Measurements from ENCODE around the gene EFTUD2. TPM values are rescaled to one million over a fixed set of nuclear protein-coding genes. Genes with fewer than 3 reads are reported as not detected.

EFTUD2 gene
- total RNA-seq, 4 donors from 2014 or later: 53.4 to 85.7 (median 59.8) TPM

DNA sequence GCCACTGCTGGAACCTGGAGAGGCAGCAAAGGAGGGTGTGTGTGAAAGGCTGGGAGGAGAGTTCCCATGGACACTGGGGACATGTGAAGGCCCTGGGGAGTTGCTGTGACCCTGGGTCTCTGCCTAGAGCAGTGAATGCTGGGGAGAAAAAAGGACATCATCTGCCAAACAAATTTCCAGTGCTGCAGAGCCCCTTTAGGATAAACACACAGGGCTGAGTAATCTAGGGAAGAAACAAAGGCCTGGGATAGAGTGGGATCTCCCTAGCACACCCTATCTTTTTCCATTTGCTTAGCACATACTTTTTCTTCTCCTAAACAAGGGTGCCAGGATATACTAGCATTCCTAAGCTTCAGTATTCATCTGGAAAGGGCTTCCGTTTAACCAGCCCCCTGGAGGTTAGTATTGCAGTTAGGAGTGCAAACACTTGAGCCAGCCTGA is 54.8 kb downstream of the EFTUD2 start:
- no peak for DNase-seq
- peaks cover 0 to 7% (median 0%) of the 10 kb centered on the region in 4 donors for H3K27me3 ChIP-seq
- H3K36me3 ChIP-seq: peaks cover 0 to 6% (median 0%) of the 10 kb centered on the region in 3 donors
- peak overlapping the region in 3 of 4 donors; percentile 31 to 61 (median 50) for H3K27ac ChIP-seq
- WGBS, 2 donors: 47 to 80% methylated on average over 1 of the region's 1 CpG
- intact Hi-C loops (cut with DNase I): no loop called here
- no peak overlapping the region for H3K4me3 ChIP-seq
- H3K9me3 ChIP-seq: no peaks in the 10 kb centered on the region
- H3K4me1 ChIP-seq: no peaks in the 10 kb centered on the region
- no peak for TF ChIP-seq POLR2A (IDR thresholded peaks at IDR 0.05)
- TF ChIP-seq, protein P1, sequence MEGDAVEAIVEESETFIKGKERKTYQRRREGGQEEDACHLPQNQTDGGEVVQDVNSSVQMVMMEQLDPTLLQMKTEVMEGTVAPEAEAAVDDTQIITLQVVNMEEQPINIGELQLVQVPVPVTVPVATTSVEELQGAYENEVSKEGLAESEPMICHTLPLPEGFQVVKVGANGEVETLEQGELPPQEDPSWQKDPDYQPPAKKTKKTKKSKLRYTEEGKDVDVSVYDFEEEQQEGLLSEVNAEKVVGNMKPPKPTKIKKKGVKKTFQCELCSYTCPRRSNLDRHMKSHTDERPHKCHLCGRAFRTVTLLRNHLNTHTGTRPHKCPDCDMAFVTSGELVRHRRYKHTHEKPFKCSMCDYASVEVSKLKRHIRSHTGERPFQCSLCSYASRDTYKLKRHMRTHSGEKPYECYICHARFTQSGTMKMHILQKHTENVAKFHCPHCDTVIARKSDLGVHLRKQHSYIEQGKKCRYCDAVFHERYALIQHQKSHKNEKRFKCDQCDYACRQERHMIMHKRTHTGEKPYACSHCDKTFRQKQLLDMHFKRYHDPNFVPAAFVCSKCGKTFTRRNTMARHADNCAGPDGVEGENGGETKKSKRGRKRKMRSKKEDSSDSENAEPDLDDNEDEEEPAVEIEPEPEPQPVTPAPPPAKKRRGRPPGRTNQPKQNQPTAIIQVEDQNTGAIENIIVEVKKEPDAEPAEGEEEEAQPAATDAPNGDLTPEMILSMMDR (IDR thresholded peaks at IDR 0.05): no peak

DNA sequence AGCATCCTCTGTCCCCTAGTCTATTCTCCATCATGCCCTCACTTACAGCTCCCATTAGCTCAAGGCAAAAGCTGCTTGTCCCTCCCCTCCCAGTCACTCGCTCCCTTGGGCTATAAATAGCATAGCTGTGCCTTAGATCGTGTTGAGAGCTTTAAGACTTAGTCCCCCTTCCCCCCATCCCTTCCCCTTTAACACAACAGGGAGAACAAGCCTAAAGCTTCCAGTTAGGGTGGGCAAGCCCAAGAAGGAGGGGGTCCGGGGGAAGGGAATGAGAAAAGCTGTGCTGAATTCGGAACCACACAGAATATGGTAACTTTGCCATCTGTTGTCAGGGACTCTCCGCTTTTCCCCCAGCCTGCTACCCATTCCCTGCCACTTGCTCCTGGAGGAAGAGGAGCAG is 56.5 kb downstream of the EFTUD2 start:
- WGBS, 2 donors: 33 to 44% methylated on average over 5 of the region's 5 CpGs
- intact Hi-C loops (cut with DNase I): no loop called here

DNA sequence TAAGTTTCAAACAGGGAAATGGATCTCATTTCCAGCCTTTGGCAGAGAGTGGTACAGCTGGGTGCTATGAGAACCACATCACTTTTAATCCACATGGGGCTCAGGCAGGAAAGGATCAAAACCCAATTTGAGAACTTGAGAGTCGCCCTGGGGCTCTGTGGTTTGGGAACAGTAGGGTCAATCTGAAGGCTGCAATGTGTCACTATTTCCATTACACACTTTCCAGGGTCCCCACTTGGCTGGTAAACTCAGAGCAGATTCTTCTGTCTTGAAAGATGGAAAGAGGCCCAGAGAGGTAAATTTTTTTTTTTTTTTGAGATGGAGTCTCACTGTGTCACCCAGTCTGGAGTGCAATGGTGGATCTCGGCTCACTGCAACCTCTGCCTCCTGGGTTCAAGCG is 58.3 kb downstream of the EFTUD2 start:
- Histone ChIP-seq H3K27me3 (peaks cover 0 to 16% (median 0%) of the 10 kb centered on the region in 4 donors), H3K4me3 (no peak overlapping the region), H3K36me3 (no peaks in the 10 kb centered on the region), H3K27ac (peak overlapping the region in 1 of 4 donors; percentile 19), H3K9me3 (no peaks in the 10 kb centered on the region), H3K4me1 (no peaks in the 10 kb centered on the region)
- TF ChIP-seq, protein P1 (IDR thresholded peaks at IDR 0.05): no peak
- no peak for TF ChIP-seq POLR2A (IDR thresholded peaks at IDR 0.05)
- WGBS, 2 donors: 79 to 82% methylated on average over 3 of the region's 3 CpGs
- intact Hi-C loops (cut with DNase I): no loop called here
- DNase-seq: no peak

More for the DNA sequence above, 56.5 kb downstream of the EFTUD2 start:
- H3K27ac ChIP-seq: peak overlapping the region in 3 of 4 donors; percentile 1 to 49 (median 42)
- no peaks in the 10 kb centered on the region for H3K36me3 ChIP-seq
- TF ChIP-seq, protein P1 (IDR thresholded peaks at IDR 0.05): no peak
- TF ChIP-seq POLR2A (IDR thresholded peaks at IDR 0.05): no peak
- no peak for DNase-seq
- peaks cover 0 to 16% (median 0%) of the 10 kb centered on the region in 4 donors for H3K27me3 ChIP-seq
- no peaks in the 10 kb centered on the region for H3K9me3 ChIP-seq
- no peaks in the 10 kb centered on the region for H3K4me1 ChIP-seq
- no peak overlapping the region for H3K4me3 ChIP-seq

DNA sequence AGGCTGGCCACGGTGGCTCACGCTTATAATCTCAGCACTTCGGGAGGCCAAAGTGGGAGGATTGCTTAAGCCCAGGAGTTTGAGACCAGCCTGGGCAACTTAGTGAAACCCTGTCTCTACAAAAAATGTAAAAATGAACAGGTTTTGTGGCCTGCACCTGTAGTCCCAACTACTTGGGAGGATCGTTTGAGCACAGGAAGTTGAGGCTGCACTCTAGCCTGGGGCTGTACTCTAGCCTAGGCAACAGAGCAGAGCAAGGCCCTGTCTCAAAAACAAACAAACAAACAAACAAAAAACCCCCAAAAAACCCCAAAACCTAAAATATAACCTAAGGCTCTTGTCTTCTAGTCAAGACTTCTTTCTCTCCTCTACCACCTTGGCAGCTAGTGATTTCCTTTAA is 59.0 kb downstream of the EFTUD2 start:
- intact Hi-C loops (cut with DNase I): no loop called here
- Histone ChIP-seq H3K9me3 (no peaks in the 10 kb centered on the region), H3K4me3 (no peak overlapping the region), H3K4me1 (no peaks in the 10 kb centered on the region), H3K27ac (peak overlapping the region in 1 of 4 donors; percentile 19), H3K36me3 (no peaks in the 10 kb centered on the region), H3K27me3 (peaks cover 0 to 16% (median 0%) of the 10 kb centered on the region in 4 donors)
- TF ChIP-seq, protein P1 (IDR thresholded peaks at IDR 0.05): no peak
- TF ChIP-seq POLR2A (IDR thresholded peaks at IDR 0.05): no peak
- 79 to 100% methylated on average over 3 to 4 of the region's 4 CpGs for WGBS, 2 donors
- no peak for DNase-seq

DNA sequence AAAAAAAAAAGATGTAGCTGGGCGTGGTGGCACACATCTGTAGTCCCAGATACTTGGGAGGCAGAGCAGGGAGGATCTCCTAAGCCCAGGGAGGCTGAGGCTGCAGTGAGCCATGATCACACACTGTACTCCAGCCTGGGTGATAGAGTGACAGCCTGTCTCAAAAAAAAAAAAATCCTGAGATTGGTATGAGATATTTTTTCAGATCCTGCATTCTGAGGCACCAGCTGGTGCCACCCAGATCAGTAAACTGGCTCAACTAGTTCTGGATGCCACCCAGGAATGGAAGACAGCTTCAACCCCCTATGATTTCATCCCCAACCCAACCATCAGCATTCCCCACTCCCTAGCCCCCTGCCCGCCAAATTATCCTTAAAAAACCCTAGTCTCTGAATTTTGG is 62.0 kb downstream of the EFTUD2 start:
- H3K36me3 ChIP-seq: no peaks in the 10 kb centered on the region
- TF ChIP-seq, protein P1 (IDR thresholded peaks at IDR 0.05): no peak
- no peak for TF ChIP-seq POLR2A (IDR thresholded peaks at IDR 0.05)
- no peak overlapping the region for H3K27ac ChIP-seq
- DNase-seq: no peak
- H3K27me3 ChIP-seq: peaks cover 0 to 39% (median 0%) of the 10 kb centered on the region in 4 donors
- H3K9me3 ChIP-seq: no peaks in the 10 kb centered on the region
- intact Hi-C loops (cut with DNase I): no loop called here
- no peak overlapping the region for H3K4me3 ChIP-seq
- no peaks in the 10 kb centered on the region for H3K4me1 ChIP-seq
- 35 to 93% methylated on average over 2 of the region's 2 CpGs for WGBS, 2 donors
